GM21515 (cell line): ENCODE results near the gene MON1B.
"Not testable (repeated sequence)": the region's sequence is repeated elsewhere in the genome, so short reads cannot be mapped to it uniquely, and the experiment has no call there.

ENCODE experiments used
- ATAC-seq: cut with Tn5 transposase; IDR thresholded peaks from one replicate; pipeline ENCODE4 v1.9.1; 2021; ENCODE audit not compliant: unreplicated experiment

The MON1B gene

DNA sequence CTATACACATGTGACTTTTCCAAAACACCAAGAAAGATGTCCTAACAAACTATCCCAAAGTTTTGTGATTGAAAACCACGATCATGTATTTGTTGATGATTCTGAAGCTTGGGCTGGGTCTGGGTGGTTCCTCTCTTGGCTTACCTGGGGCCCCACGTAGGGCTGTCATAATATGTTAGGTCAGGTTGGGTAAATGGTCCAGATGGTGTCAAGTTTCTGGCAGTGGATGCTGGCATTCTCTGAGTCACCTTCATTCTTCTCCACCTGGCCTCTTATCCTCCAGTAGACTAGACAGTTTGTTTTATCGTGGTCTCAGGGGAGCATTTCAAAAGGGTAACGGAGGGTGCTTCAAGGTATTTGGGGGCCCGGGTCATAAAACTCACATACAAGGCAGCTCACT lies 47.6 kb downstream of the MON1B start:
- no peak for ATAC-seq

DNA sequence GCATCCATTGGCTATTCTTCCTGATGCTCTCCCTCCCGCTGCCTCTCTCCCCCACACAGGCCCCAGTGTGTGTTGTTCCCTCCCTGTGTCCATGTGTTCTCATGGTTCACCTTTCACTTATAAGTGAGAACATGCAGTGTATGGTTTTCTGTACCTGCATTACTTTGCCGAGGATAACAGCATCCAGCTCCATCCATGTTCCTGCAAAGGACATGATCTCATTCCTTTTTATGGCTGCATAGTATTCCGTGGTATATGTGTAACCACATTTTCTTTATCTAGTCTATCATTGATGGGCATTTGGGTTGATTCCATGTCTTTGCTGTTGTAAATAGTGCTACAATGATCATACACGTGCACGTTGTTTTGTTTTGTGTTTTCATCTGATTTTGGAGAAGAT lies 51.5 kb downstream of the MON1B start:
- ATAC-seq: not testable (repeated sequence)

DNA sequence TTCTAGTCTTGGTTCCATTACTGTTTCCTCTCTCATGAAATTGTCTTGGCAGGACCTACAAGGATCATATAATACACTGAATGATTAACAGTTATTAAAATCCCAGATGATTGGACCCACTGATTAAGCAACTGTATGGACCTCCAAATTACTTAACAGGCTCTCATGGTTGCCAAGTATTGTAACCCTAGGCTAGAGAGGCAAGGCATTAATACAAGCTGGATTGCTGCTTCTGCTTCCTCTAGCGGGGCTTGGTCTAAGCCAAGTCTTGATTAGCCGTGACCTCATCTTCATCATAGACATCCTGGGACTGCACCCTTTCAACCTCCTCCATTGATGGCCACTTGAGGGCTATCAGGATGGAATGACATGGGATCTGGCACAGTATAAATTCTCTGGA lies 55.2 kb downstream of the MON1B start:
- no peak for ATAC-seq

DNA sequence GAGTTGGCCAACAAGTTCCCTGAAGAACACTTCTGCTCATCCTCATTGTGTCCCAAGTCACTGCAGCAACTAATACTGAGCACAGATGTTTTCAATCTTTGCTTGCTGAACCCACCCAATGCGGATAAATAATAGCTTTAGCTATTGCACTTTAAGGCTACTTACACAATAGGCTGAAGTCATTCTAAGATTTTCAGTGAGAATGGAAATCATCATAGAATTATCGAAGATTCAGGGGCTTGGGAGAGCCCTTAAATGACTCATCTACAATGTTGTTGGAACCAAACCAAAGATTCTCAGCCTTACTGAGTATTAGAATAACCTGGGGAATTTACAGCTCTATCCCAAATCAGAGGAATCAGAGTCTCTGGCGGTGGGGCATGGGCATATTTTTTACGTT lies 59.4 kb downstream of the MON1B start:
- no peak for ATAC-seq
